ENCODE data around the gene MTHFD1. TPM values are rescaled to one million over a fixed set of nuclear protein-coding genes. Genes with fewer than 3 reads are reported as not detected.
"Not testable (repeated sequence)": the region's sequence is repeated elsewhere in the genome, so short reads cannot be mapped to it uniquely, and the experiment has no call there.

The MTHFD1 gene
- total and polyA plus RNA-seq, 2 experiments from 2014 or later: 24.4 to 29.5 TPM

- Histone ChIP-seq H3K79me2 (no peaks in the 10 kb centered on the region), H2AFZ (no peak overlapping the region), H3K4me3 (no peak overlapping the region), H3K9me3 (ENCODE audit: low read depth) (no peaks in the 10 kb centered on the region), H3K27ac (no peak overlapping the region), H3K27me3 (no peaks in the 10 kb centered on the region), H3K9me2 (replicated peaks; ENCODE audit: insufficient read depth) (no peaks in the 10 kb centered on the region), H3K4me1 (ENCODE audit: insufficient read depth) (no peaks in the 10 kb centered on the region), H3K36me3 (replicated peaks; ENCODE audit: insufficient read depth, low read depth) (no peaks in the 10 kb centered on the region), H3K4me2 (no peak overlapping the region), H4K20me1 (ENCODE audit: insufficient read depth, poor library complexity, severe bottlenecking) (no peaks in the 10 kb centered on the region)
- TF ChIP-seq EZH2phosphoT487 (IDR thresholded peaks at IDR 0.05; ENCODE audit: low read depth, severe bottlenecking, unreplicated experiment) (no peak), CTCF (IDR thresholded peaks at IDR 0.05; ENCODE audit: poor library complexity) (no peak), EZH2 (IDR thresholded peaks at IDR 0.05; ENCODE audit: borderline replicate concordance) (no peak)
- 75% methylated on average over 3 of the region's 3 CpGs for WGBS (ENCODE audit: low lambda C conversion rate, missing lambda C conversion rate)
- DNase-seq (ENCODE audit: low spot score): no peak
Measured at GRCh38 chr14:64364907-64365306, 23.2 kb upstream of the MTHFD1 start.

- H3K9me2 ChIP-seq (replicated peaks; ENCODE audit: insufficient read depth); H3K4me2 ChIP-seq; H3K9me3 ChIP-seq (ENCODE audit: low read depth); H4K20me1 ChIP-seq (ENCODE audit: insufficient read depth, poor library complexity, severe bottlenecking); H3K27ac ChIP-seq; H3K4me1 ChIP-seq (ENCODE audit: insufficient read depth); H3K27me3 ChIP-seq; H3K4me3 ChIP-seq; H2AFZ ChIP-seq; H3K36me3 ChIP-seq (replicated peaks; ENCODE audit: insufficient read depth, low read depth); H3K79me2 ChIP-seq; DNase-seq (ENCODE audit: low spot score): not testable (repeated sequence)
- 95% methylated on average over 8 of the region's 9 CpGs for WGBS (ENCODE audit: low lambda C conversion rate, missing lambda C conversion rate)
Measured at GRCh38 chr14:64365358-64365889, 22.7 kb upstream of the MTHFD1 start.

- Histone ChIP-seq H3K36me3 (replicated peaks; ENCODE audit: insufficient read depth, low read depth) (no peaks in the 10 kb centered on the region), H4K20me1 (ENCODE audit: insufficient read depth, poor library complexity, severe bottlenecking) (no peaks in the 10 kb centered on the region), H3K9me2 (replicated peaks; ENCODE audit: insufficient read depth) (no peaks in the 10 kb centered on the region), H3K27me3 (no peaks in the 10 kb centered on the region), H3K4me3 (no peak overlapping the region), H3K79me2 (no peaks in the 10 kb centered on the region), H2AFZ (no peak overlapping the region), H3K9me3 (ENCODE audit: low read depth) (no peaks in the 10 kb centered on the region), H3K27ac (no peak overlapping the region), H3K4me1 (ENCODE audit: insufficient read depth) (no peaks in the 10 kb centered on the region), H3K4me2 (no peak overlapping the region)
- no peak for DNase-seq (ENCODE audit: low spot score)
- TF ChIP-seq CTCF (IDR thresholded peaks at IDR 0.05; ENCODE audit: poor library complexity) (no peak), EZH2 (IDR thresholded peaks at IDR 0.05; ENCODE audit: borderline replicate concordance) (no peak), EZH2phosphoT487 (IDR thresholded peaks at IDR 0.05; ENCODE audit: low read depth, severe bottlenecking, unreplicated experiment) (no peak)
- WGBS (ENCODE audit: low lambda C conversion rate, missing lambda C conversion rate): 96% methylated on average over 2 of the region's 2 CpGs
Measured at GRCh38 chr14:64369201-64369600, 19.0 kb upstream of the MTHFD1 start.

- peak overlapping the region; percentile 90 for H3K4me2 ChIP-seq
- peaks cover 32% of the 10 kb centered on the region for H3K79me2 ChIP-seq
- DNase-seq (ENCODE audit: low spot score): peak; percentile 39
- H3K9me2 ChIP-seq (replicated peaks; ENCODE audit: insufficient read depth): no peaks in the 10 kb centered on the region
- peak overlapping the region; percentile 80 for H3K27ac ChIP-seq
- H3K4me3 ChIP-seq: peak overlapping the region; percentile 17
- H2AFZ ChIP-seq: peak overlapping the region; percentile 58
- no peaks in the 10 kb centered on the region for H3K36me3 ChIP-seq (replicated peaks; ENCODE audit: insufficient read depth, low read depth)
- H4K20me1 ChIP-seq (ENCODE audit: insufficient read depth, poor library complexity, severe bottlenecking): no peaks in the 10 kb centered on the region
- TF ChIP-seq EZH2phosphoT487 (IDR thresholded peaks at IDR 0.05; ENCODE audit: low read depth, severe bottlenecking, unreplicated experiment) (no peak), EZH2 (IDR thresholded peaks at IDR 0.05; ENCODE audit: borderline replicate concordance) (no peak), CTCF (IDR thresholded peaks at IDR 0.05; ENCODE audit: poor library complexity) (no peak)
- H3K4me1 ChIP-seq (ENCODE audit: insufficient read depth): no peaks in the 10 kb centered on the region
- H3K9me3 ChIP-seq (ENCODE audit: low read depth): no peaks in the 10 kb centered on the region
- 4% methylated on average over 28 of the region's 28 CpGs for WGBS (ENCODE audit: low lambda C conversion rate, missing lambda C conversion rate)
- H3K27me3 ChIP-seq: no peaks in the 10 kb centered on the region
Measured at GRCh38 chr14:64387232-64387781, 846 bp upstream of the MTHFD1 start.
